ENCODE data around the gene CBR4. TPM values are rescaled to one million over a fixed set of nuclear protein-coding genes. Genes with fewer than 3 reads are reported as not detected.

Gene CBR4
- total RNA-seq, 1 experiment from 2014 or later = 33.6 TPM

GRCh38 chr4:169031392-169031791 lies 21.3 kb upstream of the CBR4 start:
- Histone ChIP-seq H3K4ac (ENCODE audit: low read depth, low read length) (no peak overlapping the region), H3K9me3 (ENCODE audit: control insufficient read depth, low read depth, low read length) (no peaks in the 10 kb centered on the region), H4K8ac (replicated peaks; ENCODE audit: insufficient read length, low read depth, low read length) (no peak overlapping the region), H4K5ac (ENCODE audit: insufficient read length, low read depth, low read length) (no peak overlapping the region), H2BK12ac (ENCODE audit: insufficient read length, low read depth, low read length) (no peak overlapping the region), H3K79me1 (ENCODE audit: insufficient read depth, low read depth, low read length, poor library complexity, severe bottlenecking) (no peaks in the 10 kb centered on the region), H2BK5ac (ENCODE audit: insufficient read length, low read length) (no peak overlapping the region), H3K4me1 (ENCODE audit: insufficient read depth, low read length) (no peaks in the 10 kb centered on the region), H3K4me2 (ENCODE audit: insufficient read depth, insufficient read length, low read length) (no peak overlapping the region), H3K79me2 (ENCODE audit: insufficient read depth, low read length) (no peaks in the 10 kb centered on the region), H4K91ac (ENCODE audit: insufficient read length, low read depth, low read length) (no peak overlapping the region), H2BK20ac (ENCODE audit: low read depth, low read length, poor library complexity, severe bottlenecking) (no peak overlapping the region), H3K23me2 (ENCODE audit: insufficient read length, low read depth, low read length, poor library complexity, severe bottlenecking) (no peaks in the 10 kb centered on the region), H2BK15ac (ENCODE audit: low read depth, low read length) (no peak overlapping the region), H3K27me3 (ENCODE audit: insufficient read depth, low read length) (no peaks in the 10 kb centered on the region), H3K23ac (ENCODE audit: insufficient read length, low read depth, low read length) (no peak overlapping the region), H2AK5ac (ENCODE audit: insufficient read length, low read length) (no peak overlapping the region), H3K14ac (ENCODE audit: insufficient read depth, low read length) (no peak overlapping the region), H3K27ac (ENCODE audit: insufficient read length, low read depth, low read length) (no peak overlapping the region), H3K56ac (ENCODE audit: insufficient read length, low read depth, low read length) (no peak overlapping the region), H3K18ac (ENCODE audit: insufficient read length, low read depth, low read length) (no peak overlapping the region), H3K9ac (ENCODE audit: extremely low read depth, insufficient read length, low read length) (no peak overlapping the region), H2AFZ (ENCODE audit: low read length) (no peak overlapping the region), H4K20me1 (ENCODE audit: control insufficient read depth, insufficient read depth, insufficient read length) (no peaks in the 10 kb centered on the region), H2BK120ac (ENCODE audit: low read depth, low read length, poor library complexity, severe bottlenecking) (no peak overlapping the region), H3T11ph (ENCODE audit: low read length) (no peak overlapping the region)
- no CpG with 5 or more reads among the region's 15 CpGs for WGBS (ENCODE audit: extremely low coverage, insufficient read length, low lambda C conversion rate)
- no peaks in the 10 kb centered on the region for H3K27me3 Mint-ChIP-seq (ENCODE audit: low read depth)
- TF ChIP-seq, protein P1, sequence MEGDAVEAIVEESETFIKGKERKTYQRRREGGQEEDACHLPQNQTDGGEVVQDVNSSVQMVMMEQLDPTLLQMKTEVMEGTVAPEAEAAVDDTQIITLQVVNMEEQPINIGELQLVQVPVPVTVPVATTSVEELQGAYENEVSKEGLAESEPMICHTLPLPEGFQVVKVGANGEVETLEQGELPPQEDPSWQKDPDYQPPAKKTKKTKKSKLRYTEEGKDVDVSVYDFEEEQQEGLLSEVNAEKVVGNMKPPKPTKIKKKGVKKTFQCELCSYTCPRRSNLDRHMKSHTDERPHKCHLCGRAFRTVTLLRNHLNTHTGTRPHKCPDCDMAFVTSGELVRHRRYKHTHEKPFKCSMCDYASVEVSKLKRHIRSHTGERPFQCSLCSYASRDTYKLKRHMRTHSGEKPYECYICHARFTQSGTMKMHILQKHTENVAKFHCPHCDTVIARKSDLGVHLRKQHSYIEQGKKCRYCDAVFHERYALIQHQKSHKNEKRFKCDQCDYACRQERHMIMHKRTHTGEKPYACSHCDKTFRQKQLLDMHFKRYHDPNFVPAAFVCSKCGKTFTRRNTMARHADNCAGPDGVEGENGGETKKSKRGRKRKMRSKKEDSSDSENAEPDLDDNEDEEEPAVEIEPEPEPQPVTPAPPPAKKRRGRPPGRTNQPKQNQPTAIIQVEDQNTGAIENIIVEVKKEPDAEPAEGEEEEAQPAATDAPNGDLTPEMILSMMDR (conservative IDR thresholded peaks at IDR 0.05) = no peak
- DNase-seq = no peak
- H3K4me1 Mint-ChIP-seq = peaks cover 13 to 15% of the 10 kb centered on the region in 2 experiments
- peak overlapping the region in 1 of 3 experiments; percentile 61; a peak in 2 of 7 replicates for H3K27ac Mint-ChIP-seq
- H3K4me3 Mint-ChIP-seq = no peak overlapping the region
- H3K9me3 Mint-ChIP-seq = peaks cover 3 to 6% of the 10 kb centered on the region in 2 experiments; a peak in 4 of 5 replicates
- peaks cover 2 to 6% (median 5%) of the 10 kb centered on the region in 3 experiments; a peak in 5 of 7 replicates for H3K36me3 Mint-ChIP-seq (ENCODE audit: insufficient read depth in 1 of 3, low read depth in 3 of 3)
